Measurements from ENCODE around the gene SHROOM3.

DNA sequence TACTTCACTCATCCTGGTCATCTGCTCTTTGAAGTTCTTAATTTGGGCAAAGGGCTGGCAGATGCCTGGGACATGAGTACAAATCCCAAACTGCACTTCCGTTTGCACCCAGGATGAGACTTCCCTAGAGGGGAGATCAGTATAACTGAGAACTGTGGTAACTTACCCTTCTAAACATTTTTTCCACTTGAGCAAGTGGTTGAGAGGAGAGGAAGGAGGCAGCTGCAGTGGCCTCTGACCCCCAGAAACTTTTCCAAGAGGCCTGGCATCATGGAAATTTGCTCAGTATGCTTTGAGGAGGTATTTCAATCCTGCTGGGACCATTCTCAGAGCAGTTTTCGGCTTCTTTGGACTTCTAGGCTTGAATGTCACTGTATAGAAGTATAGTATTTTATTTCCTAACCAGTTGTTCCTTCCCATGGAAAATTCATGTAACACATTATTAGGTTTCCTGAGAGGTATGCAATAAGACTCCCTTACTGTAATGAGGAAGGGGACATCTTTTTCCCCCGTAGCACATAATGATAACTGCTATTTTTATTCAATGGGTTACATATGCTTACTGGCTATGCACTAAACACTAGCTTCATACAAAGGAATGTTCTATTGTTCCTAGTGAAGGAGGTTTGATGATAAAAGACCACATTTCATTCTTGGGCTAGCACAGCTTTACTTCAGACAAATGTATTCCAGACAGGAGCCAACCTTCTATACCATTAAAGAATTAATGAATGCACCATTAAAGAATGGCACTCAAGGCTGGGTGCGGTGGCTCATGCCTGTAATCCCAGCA lies 129.3 kb downstream of the SHROOM3 start:
- TF ChIP-seq GATA3 (IDR thresholded peaks at IDR 0.05; ENCODE audit: low read depth, low read length) (no peak), GATA2 (IDR thresholded peaks at IDR 0.05; ENCODE audit: low read depth, low read length) (no peak)

Measured in SH-SY5Y (cell line).